ENCODE measurements around the gene CLMN. TPM values are rescaled to one million over a fixed set of nuclear protein-coding genes. Genes with fewer than 3 reads are reported as not detected.
A peak's percentile ranks its signal among the peaks of the same experiment; 100 is the strongest.

CLMN gene
- total RNA-seq, 1 experiment from 2014 or later = 1.5 TPM

DNA sequence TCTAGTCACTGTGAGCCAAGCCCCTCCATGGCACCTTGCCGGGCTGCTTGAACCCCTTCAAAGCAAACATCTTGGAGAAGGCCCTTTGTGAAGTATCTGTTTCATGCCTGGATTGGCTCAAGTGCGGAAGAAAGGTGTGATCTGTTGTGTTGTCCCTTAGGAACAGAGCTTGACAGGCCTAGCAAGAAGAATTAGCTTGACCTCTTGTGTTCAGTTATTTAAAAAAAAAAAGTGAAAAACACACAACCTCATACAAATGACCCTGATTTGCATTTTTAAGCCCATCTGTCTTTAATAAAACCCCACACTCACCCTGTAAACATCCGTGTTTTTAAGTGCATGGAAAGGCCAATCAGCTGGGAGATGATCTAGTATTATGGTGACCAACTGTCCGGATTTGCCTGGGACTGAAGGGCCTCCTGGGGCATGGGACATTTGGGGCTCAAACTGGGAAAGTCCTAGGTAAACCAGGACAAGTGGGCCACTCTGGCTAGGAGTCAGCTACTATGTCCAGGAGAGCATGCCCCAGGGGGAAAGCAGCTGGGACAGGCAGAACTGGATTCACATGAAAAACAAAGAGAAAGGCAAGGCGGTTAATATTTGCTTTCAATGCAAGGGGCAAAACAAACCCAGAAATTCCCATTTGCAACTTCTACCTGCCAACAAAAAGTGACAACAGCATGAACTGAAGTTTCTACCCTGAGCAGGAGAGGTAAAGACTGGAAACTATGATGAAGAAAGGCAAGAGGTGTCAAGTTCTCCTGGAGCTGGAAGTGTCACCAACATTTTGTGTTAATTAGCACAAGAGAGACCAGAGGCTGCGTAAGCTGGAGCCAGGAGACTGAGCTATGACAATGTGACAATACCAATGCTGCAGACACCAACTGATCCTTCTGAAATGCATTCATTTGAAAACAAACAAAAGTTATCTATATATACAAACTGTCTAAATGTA is 78.6 kb downstream of the CLMN start:
- no peak for DNase-seq (ENCODE audit: low spot score)

DNA sequence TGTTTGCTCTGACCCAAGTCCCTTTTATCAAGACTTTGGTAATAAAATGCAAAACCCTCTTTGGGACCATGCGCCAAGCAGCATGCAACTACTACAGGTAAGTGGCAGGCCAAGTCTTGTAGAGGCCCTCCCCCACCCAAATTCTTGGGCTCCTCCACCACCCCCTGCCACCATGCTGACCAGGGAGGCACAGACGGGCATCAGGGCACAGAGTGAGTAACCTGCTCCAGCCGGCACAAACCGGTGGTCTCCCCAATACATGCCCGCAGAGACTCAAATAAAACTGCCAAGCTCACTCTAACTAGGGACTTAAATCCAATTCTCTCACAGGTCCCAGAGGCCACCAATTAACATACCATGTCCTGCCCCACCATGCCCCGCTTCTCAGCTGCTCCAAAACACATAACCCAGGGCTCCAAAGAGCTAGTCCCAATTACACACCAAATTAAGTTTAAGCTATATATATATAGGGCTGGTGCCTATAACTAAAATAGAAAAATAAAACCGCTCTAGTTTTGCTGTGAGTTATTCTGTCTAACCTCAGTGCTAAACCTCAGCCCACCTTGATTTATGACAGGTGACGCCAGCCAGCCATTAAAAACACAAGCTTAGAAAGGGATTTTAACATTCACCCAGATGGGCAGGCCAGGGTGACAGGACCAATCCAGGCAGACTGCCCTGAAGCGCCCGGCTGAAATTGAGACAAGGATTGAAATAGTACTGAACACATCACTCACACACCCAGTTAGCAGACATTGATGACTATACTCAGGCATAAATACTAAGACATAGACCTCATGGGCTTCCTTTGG is 81.0 kb downstream of the CLMN start:
- DNase-seq (ENCODE audit: low spot score) = no peak

DNA sequence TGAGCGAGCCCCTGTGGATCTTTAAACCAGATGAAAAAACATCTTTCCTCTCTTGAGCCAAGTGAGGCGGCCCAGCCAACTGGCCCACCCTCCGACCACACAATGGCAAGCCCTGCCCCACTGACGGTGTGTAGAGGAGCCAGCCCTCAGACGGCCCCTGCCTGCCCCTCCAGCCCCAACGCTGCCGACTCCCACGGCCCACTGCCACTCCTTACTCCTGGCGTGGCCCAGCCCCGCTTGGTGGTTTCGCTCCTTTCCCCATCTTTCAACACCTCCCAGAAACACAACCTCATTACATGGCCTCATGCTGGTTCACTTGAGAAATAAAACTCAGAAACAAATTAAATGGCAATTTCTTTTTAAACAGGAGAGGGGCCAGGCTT is 81.8 kb downstream of the CLMN start:
- no peak for DNase-seq (ENCODE audit: low spot score)

DNA sequence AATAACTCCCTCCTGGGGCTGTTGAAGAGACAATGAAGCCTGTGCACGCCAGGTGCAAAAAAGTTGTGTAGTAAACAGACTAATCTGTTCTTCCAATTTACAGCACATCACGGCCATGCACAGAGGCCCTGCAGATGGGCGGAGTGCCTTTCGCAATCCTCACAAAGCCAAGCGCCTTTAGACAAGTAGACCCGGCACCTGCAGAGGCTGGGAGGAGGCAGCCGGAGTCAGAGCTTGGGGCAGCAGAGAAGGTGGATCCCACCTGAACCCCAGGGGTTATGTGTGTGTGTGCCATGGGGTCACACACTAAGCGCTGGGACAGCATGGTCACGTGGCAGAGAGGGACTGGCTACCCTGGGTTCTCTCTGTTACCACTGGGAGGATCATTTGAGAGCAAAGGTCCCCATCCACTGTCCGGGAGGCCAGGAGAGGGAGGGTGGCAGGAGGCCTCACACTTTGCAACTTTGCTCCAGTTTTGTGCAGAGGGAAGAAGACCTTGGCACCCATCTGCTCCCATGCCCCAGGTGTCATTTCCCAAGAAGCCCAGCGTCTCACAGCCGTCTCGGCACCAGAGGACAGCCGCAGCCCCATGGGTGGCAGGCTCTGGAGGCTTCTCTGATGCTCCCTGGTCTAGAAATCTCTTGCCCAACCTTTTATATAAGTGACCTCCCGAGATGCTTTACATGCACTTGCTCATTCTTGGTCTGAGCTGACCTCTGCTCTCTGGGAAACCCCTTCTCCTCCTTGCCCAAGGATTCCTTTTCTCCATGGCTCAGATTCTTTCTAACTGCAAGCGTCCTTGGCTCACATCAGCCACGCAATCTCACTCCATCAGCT is 82.4 kb downstream of the CLMN start:
- no peak for DNase-seq (ENCODE audit: low spot score)

DNA sequence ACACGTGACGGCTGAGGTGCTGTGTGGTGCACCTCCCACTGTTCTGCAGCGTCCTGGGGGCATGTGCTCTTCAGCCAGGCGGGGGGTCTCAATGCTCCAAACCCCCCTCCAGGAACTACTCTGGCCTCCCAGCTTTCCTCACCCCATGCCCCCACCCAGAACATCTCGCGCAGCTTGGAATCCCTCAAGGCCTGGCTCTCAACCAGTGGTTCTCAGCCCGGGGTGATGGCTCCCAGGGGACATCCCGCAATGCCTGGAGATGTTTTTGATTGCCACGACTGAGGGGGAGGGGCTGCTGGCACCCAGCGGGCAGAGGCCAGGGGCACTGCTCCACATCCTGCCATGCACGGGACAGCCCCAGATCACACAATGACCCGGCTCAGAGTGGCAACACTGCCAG is 83.5 kb downstream of the CLMN start:
- no peak for DNase-seq (ENCODE audit: low spot score)

DNA sequence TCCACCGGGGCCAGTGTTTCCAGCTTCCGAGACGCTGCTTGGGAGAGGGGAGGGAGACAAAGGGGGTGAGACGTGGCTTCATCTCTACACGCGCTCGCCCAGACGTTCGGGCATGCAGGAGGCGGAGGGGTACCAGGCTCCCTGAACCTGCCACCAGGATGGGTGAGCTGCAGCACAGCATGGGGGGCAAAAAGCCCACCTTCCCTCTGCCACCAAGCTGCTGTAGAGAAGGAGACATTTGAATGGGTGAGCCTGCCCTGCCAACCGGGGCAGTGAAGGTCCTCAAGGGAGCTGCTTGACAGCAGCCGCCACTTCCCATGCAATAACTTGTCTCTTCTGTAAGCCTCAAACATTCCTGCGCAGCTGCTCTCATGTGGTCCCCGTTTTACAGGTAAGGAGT is 83.9 kb downstream of the CLMN start:
- no peak for DNase-seq (ENCODE audit: low spot score)

DNA sequence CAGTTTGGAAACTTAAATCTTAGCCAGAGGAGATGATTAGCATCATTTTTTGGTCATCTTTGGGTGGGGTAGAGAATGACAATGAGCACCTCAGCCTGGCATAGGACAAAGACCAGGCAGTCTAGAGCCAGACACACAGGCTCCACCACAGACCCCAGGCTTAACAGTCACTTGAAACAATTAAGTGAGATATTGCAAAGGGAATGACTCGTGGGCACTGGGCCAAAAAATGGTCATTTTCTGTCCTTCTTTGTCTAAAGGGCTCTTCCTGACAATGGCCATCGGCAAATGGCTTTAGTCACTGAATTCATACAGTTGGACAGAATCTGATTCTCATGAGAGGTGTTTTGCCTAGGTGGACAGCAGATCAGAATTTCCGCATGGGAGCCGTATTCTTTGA is 84.4 kb downstream of the CLMN start:
- no peak for DNase-seq (ENCODE audit: low spot score)

DNA sequence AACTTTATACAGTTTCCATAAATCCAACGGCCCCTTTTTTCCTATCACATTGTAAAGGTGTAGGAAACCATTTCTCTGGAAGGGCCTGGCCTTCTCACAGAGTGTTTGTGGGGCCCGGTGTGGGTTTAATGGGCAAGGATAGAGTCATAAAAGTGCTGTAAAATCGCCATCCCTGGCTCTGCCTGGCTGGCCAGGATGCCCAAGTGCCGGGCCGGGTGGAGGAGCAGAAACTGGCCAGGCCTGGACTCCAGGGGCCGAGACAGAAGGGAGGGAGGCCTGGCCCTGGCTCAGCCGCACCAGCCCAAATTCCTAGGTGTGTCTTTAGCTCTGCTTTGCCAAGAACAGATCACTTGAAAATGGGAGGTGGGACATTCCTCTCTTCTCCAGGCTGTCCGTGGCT is 85.3 kb downstream of the CLMN start:
- no peak for DNase-seq (ENCODE audit: low spot score)

DNA sequence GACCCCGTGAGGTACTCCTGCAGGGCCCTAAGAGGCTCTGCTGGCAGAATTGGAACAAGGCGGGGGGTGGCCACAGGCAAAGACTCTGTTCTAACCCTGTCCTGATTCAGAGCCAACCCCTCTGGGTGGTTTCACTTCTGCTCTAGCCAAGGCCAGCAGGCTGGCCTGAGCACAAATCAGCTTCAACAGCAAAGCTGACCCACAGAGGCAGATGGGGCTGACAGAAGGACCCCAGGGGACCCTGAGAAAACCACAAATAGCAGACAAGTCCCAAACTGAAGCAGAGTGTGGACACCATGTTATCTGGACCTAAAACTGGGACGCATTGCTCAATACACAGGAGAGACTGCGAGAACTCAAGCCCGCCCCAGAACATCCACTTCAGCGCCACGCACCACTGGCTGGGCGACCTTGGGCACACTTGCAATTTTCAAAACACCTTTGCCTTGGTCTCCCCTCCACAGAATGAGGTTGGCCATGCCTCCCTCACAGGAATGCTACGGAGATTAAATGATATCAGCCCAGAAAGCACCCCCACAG is 85.9 kb downstream of the CLMN start:
- DNase-seq (ENCODE audit: low spot score) = no peak

DNA sequence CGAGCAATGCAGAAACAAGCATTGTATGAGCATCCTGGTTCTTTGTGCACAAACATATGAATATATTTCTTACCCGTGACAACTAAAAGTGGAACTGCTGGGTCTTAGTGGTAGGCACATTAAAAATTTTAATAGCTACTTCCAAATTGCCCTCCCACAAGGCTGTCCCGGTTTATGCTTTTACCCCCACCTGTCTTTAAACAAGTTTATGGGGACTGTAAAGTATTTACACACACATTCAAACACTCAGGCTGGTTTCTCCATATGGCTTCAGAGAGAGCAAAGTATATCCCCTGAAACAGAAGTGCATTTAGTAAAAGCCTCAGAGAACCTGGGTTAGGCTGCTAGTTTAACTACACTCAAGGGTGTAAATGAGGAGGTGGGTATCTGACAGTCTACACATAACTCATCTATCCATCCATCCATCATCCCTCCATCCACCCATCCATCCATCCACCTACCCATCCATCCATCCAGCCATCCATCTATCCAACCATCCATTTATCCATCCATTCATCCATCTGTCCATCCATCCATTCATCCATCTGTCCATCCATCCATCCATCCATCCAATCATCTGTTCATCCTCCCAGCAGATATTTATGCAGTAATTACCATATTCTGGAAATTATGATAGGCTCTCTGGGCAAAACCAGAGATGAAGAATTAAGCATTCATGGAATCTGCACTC is 86.7 kb downstream of the CLMN start:
- no peak for DNase-seq (ENCODE audit: low spot score)

DNA sequence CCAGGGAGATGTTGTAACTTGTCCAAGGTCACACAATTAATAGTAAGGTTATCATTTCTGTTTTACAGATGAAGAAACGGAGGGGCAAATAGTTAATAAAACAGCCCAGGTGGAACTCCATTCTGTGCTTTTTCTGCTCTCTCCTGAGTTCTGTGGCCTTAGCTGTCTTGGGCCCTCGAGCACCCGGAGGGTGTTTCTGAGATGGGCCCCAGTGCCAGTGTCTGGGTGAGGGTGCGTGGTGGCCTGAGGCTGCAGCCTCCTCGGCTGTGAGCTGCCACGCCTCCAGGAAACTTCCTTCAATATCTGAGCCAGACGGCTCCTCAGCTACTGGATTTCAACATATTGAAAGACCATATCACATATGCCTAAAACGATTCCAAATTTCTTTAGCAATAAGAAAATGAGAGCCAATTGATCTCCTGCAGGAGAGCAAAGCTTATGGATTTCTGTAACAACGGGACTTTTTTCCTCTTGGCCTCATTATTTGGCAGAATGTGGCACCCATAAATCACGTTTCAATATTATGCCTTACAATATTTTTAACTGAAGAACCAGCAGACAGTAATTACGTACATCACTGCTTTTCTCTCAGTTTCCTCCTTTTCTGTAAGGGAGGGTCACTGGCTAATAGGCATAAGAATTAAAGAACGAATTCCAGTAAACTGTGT is 87.6 kb downstream of the CLMN start:
- DNase-seq (ENCODE audit: low spot score) = no peak

DNA sequence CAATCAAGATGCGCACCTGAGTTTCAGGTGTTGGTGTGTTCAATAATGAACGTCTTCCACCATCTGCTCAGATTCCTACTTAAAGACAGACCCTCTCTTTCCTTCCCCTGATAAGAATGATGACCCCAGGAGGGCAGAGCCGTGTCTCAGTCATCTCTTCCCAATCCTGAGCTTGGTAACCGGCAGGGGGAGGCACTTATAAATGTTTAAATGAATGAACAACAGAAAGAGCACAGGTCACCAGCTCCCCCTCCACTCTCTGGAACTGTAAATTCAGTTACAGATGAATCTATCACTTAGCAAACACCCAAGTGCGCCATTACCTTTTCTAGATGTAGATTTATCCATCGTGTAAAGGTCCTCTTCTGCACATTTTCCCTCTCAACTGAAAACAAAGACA is 90.0 kb downstream of the CLMN start:
- DNase-seq (ENCODE audit: low spot score) = no peak

DNA sequence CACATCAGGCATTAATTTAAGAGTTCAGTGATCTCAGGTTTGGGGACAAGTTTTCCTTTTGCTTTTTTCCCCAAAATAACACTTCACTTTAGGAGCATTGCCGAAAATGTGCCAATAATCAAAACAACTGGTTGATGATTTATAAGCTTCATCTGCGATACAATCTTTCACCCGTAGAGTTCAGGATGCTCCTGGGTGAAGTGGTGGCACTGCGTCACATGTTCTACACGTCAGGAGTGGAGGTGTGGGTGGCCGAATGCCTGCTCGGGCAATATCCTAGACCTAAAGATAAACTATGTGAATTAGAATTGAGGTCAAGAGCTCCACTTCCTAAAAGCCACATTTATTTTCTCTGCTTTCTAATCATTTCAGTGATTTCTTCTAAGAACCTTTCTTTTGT is 91.5 kb downstream of the CLMN start:
- DNase-seq (ENCODE audit: low spot score) = no peak

DNA sequence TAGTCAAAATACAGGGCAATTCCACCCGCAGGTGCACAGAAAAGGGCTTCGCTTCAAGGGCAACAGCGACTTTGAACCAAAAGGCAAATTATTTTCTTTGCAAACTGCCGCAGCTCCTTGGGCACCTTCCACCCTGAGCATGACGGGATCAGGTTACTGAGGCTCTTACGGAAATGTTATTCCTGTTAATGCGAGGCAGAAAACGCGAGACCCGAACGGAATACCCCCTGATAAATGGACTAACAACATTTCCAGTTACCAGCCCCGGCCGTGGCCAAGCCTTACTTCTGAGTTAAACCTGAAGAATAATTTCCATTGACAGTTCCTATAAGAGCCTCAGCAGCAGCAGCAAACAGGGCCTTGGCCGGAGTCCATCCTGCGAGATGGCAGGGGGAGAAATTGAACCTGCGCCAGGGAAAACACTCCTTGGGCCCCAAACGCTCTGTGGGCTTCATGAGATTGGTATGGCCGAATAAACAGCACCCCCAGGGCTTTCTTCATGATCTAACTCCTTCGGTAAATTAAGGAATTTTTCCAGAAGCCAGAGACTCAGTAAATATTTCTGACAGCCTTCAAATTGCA is 92.3 kb downstream of the CLMN start:
- no peak for DNase-seq (ENCODE audit: low spot score)

DNA sequence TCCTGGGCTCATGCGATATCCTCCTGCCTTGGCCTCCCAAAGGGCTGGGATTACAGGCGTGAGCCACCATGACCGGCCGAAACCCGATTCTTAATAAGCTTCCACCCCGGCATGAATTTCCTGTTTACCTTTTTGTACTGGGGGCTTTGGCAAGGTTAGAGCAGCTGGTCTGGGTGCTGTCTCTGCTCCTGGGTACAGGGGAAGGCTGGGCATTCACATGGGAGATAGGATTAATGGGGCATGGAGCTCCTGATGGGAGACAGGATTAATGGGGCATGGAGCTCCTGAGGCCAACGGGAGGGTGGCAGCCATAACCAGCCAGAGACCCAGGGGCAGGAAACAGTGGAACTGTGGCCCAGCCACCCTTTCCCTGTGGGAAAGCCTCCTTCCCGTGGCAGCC is 92.9 kb downstream of the CLMN start:
- DNase-seq (ENCODE audit: low spot score) = no peak

DNA sequence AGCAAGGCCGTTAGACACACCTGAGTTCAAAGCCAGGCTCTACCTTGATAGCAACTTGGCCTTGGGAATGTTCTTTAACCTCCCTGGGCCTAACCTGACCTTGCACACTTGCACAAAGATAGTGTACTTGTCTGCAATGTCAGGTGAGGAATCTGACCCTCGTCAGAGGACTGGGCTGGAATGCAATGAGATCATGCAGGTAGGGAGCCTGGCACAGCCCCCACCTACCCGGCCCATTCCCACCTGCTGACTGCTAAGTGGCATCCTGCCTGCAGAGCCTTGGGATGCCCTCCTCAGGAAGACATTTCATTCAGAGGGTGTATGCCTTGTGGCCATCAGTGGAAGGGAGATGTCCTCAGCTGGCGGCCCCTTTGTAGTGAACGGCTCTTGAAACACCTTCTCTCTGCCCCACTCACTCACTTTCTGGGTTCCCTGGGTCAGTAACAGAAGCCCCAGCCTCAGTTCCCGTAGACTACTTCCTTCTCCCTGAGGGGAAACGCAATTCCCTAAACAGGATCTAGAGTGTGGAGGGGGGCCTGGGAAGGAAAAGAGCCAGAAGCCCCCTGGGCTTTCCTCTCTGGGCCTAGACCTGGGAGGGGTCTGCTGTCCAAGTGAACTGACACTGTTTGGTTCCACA is 94.3 kb downstream of the CLMN start:
- DNase-seq (ENCODE audit: low spot score) = no peak

DNA sequence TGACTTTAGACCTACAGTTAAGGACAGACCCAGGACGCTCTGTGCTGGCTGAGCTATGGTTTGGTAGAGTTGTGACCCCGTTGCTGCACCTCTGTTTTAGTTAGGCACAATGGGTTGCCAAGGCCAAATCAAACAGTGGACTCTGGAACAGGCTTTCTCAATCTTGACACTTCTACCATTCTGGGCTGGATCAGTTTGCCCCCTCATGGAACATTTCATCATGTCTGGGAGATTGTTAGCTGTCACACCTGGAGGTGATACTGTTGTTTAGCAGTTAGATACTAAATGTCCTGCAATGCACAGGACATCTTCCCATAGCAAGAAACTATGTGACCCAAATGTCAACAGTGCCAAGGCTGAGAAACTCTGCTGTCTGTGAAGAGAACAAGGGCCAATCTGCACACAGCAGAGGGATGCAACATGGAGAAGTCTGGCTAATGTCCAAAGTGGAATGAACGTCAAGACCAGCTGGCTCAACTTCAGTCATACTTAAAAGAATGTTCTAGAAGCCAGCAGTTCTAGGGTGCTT is 96.8 kb downstream of the CLMN start:
- DNase-seq (ENCODE audit: low spot score) = no peak

DNA sequence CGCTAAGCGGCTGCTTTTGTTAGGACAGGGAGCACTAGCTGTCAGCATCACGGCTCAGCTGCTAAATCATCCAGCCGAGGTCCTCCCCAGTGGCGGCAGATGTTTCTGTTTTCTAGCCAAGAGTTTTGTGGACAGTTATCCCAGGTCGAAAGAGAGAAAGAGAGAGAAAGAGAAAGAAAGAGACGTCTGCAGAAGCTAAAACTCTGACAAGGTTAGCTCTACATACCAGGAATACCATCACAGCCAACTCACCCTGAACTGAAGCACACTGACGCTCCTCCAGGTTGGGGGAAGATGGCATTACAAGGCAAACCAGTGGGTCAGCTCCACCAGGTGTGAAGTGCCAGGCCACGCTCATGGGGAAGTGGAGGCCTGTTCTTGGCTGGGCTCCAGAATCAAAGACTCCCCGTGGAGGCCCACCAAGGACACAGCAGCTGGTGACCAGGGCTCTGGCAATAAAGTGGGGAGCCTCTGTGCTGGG is 97.5 kb downstream of the CLMN start:
- DNase-seq (ENCODE audit: low spot score) = peak; percentile 6

DNA sequence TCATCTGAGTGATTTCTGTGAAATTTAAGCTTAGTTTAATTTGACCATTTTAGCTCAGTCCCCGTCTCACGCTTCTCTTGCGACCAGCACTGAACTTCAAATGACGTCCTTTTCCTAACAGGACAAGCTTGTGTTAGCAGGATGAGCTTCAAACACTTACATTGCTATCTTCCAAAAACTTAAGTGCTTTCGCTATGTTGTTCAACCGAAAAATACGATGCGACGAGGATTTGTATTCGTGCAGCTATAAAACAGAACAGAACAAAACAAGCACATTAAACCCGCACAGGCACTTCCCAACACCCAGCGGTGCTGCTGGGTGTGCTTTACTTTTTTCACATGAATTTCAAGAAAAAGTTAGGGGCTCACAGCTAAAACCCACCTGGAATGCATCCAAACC is 98.2 kb downstream of the CLMN start:
- no peak for DNase-seq (ENCODE audit: low spot score)
